GM12878 (cell line): Measurements from ENCODE around the gene RHNO1. TPM values are rescaled to one million over a fixed set of nuclear protein-coding genes. Genes with fewer than 3 reads are reported as not detected.

Experiments
- BMI1 ChIP-seq: fragments of 450-650 bp; IDR thresholded peaks from 2 replicates; pipeline ENCODE4 v1.6.1; 2016; ENCODE audit warnings: mild to moderate bottlenecking, moderate library complexity, borderline replicate concordance
- CREB1 ChIP-seq: IDR thresholded peaks from 2 replicates; pipeline ENCODE4 v1.6.1; 2012; ENCODE audit warnings: low read depth, mild to moderate bottlenecking, inconsistent platforms
- ELK1 ChIP-seq: IDR thresholded peaks from 2 replicates; pipeline ENCODE4 v1.6.1; 2012; ENCODE audit warnings: low read depth, low read length, improper control_type of control experiment
- GABPA ChIP-seq: IDR thresholded peaks from 2 replicates; pipeline ENCODE4 v1.6.1; 2014; ENCODE audit warnings: antibody characterized with exemption, low read depth, mild to moderate bottlenecking, inconsistent platforms
- JUND ChIP-seq: IDR thresholded peaks from 2 replicates; pipeline ENCODE4 v1.6.1; 2012; ENCODE audit warnings: low read depth, mild to moderate bottlenecking, low read length, improper control_type of control experiment, moderate library complexity
- KDM1A ChIP-seq: fragments of 200-600 bp; sonication (generic); IDR thresholded peaks from 2 replicates; pipeline ENCODE4 v1.6.1; 2016; ENCODE audit warnings: borderline replicate concordance
- KLF5 ChIP-seq: fragments of 450-650 bp; IDR thresholded peaks from 2 replicates; pipeline ENCODE4 v1.6.1; 2014; ENCODE audit warnings: mild to moderate bottlenecking; ENCODE audit not compliant: partially characterized antibody
- MEF2A ChIP-seq: IDR thresholded peaks from 2 replicates; pipeline ENCODE4 v1.6.1; 2011; ENCODE audit warnings: low read depth, mild to moderate bottlenecking, low read length, moderate library complexity; ENCODE audit not compliant: insufficient read depth
- NR2F1 ChIP-seq: fragments of 450-650 bp; conservative IDR thresholded peaks from 2 replicates; pipeline ENCODE4 v1.6.1; 2017; ENCODE audit warnings: mild to moderate bottlenecking
- TAF1 ChIP-seq: IDR thresholded peaks from 2 replicates; pipeline ENCODE4 v1.6.1; 2011; ENCODE audit warnings: mild to moderate bottlenecking, low read depth, low read length, borderline replicate concordance
- TCF7 ChIP-seq: IDR thresholded peaks from 2 replicates; pipeline ENCODE4 v1.6.1; 2014; ENCODE audit warnings: antibody characterized with exemption, borderline replicate concordance
- ZNF207 ChIP-seq: fragments of 450-650 bp; IDR thresholded peaks from 2 replicates; pipeline ENCODE4 v1.6.1; 2014; ENCODE audit warnings: antibody characterized with exemption, mild to moderate bottlenecking, borderline replicate concordance
- polyA plus RNA-seq, 11 experiments: library from polyadenylated mRNA; depleted of rRNA in 4 of 11; unstranded in 6 of 11; stranded (reverse) in 5 of 11; fragments of >200 nt; fragmentation: Nextera tagmentation in 4 of 11; fragmentation: Illumina TruSeq in 1 of 11; extraction: Ambion mirVana in 4 of 11; extraction: Trizol in 1 of 11; gene quantifications; 1 replicate in 1 of 11; 2 replicates in 10 of 11; pipeline versions ENCODE4 v1.2.1 to v1.2.3, GENCODE V29; 2011 to 2016; ENCODE audit warnings: inconsistent platforms in 2 of 11, missing spikeins in 2 of 11, low read depth in 1 of 11
- total RNA-seq, 4 experiments: library from RNA; depleted of rRNA in 3 of 4; stranded (reverse); fragments of >200 nt in 3 of 4; fragmentation: Illumina TruSeq in 1 of 4; extraction: Trizol in 1 of 4; gene quantifications; 2 replicates each; pipeline versions ENCODE4 v1.2.1 to v1.2.3, GENCODE V29; 2013 to 2021
- TF ChIP-seq, protein P1 (sequence below): fragments of 450-650 bp; IDR thresholded peaks from 2 replicates; pipeline ENCODE4 v1.6.1; 2017; ENCODE audit warnings: low read depth, mild to moderate bottlenecking, moderate library complexity

The RHNO1 gene
- total and polyA plus RNA-seq, 10 of the 15 experiments (the other 5 are each of a cell fraction or from before 2014, with no cell fraction given): 27.9 to 91.6 (median 49.3) TPM

DNA sequence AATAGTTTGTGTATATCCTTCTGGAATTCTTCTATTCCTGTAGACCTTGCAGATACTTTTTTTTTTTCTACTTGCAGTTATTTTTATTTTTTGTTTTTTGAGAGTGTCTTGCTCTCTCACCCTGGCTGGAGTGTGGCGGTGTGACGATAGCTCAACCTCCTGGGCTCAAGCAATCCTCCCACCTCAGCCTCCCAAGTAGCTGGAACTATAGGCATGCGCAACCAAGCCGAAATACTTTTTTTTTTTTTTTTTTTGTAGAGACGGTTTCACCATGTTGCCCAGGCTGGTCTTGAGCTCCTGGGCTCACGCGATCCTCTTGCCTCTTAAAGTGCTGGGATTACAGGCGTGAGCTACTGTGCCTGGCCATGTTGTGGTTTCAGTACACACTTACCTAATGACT, 23.6 kb downstream of the RHNO1 start (continued):
- TF ChIP-seq ELK1 (no peak), GABPA (no peak), KLF5 (no peak), CREB1 (no peak), BMI1 (no peak), KDM1A (no peak), ZNF207 (no peak), JUND (no peak), TCF7 (no peak), NR2F1 (no peak), MEF2A (no peak), TAF1 (no peak)
- TF ChIP-seq, protein P1, sequence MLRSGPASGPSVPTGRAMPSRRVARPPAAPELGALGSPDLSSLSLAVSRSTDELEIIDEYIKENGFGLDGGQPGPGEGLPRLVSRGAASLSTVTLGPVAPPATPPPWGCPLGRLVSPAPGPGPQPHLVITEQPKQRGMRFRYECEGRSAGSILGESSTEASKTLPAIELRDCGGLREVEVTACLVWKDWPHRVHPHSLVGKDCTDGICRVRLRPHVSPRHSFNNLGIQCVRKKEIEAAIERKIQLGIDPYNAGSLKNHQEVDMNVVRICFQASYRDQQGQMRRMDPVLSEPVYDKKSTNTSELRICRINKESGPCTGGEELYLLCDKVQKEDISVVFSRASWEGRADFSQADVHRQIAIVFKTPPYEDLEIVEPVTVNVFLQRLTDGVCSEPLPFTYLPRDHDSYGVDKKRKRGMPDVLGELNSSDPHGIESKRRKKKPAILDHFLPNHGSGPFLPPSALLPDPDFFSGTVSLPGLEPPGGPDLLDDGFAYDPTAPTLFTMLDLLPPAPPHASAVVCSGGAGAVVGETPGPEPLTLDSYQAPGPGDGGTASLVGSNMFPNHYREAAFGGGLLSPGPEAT: no peak
